Suprapubic skin (tissue), 4 donors: Measurements from ENCODE around the gene SLC36A2. TPM values are rescaled to one million over a fixed set of nuclear protein-coding genes. Genes with fewer than 3 reads are reported as not detected.

Experiments used
- DNase-seq, 2 donors: peaks; one replicate each; pipeline ENCODE4 v3.0.0-alpha.2; 2019; ENCODE audit warnings: low spot score in 2 of 2
- H3K27ac ChIP-seq: fragments of 200-600 bp; sonication (generic); one replicate; pipeline ENCODE4 v1.5.1; 2019
- H3K27me3 ChIP-seq: fragments of 200-600 bp; sonication (generic); one replicate; pipeline ENCODE4 v1.5.1; 2019
- H3K36me3 ChIP-seq: fragments of 200-600 bp; sonication (generic); one replicate; pipeline ENCODE4 v1.5.1; 2019
- H3K4me1 ChIP-seq: fragments of 200-600 bp; sonication (generic); one replicate; pipeline ENCODE4 v1.5.1; 2019
- H3K4me3 ChIP-seq: fragments of 200-600 bp; sonication (generic); one replicate; pipeline ENCODE4 v1.5.1; 2019; ENCODE audit warnings: mild to moderate bottlenecking
- H3K9me3 ChIP-seq: fragments of 200-600 bp; sonication (generic); one replicate; pipeline ENCODE4 v1.5.1; 2019
- CTCF ChIP-seq, 2 donors: fragments of 200-600 bp in 1 of 2; fragments of 450-650 bp in 1 of 2; sonication (generic) in 1 of 2; IDR thresholded peaks; one replicate each; pipeline ENCODE4 v1.5.1; 2016 to 2019; ENCODE audit warnings: antibody characterized with exemption in 2 of 2, mild to moderate bottlenecking in 1 of 2, moderate library complexity in 1 of 2
- EP300 ChIP-seq: sonication (generic); formaldehyde crosslinking; IDR thresholded peaks from one replicate; pipeline ENCODE4 v1.6.1; 2017; ENCODE audit warnings: antibody characterized with exemption
- POLR2A ChIP-seq, 2 donors: fragments of 450-650 bp; IDR thresholded peaks; one replicate each; pipeline ENCODE4 v1.6.1; 2017; ENCODE audit warnings: antibody characterized with exemption in 2 of 2, mild to moderate bottlenecking in 2 of 2, moderate library complexity in 2 of 2
- POLR2AphosphoS5 ChIP-seq, 3 donors: sonication (generic); formaldehyde crosslinking; IDR thresholded peaks; one replicate each; pipeline ENCODE4 v1.6.1; 2017; ENCODE audit warnings: antibody characterized with exemption in 3 of 3
- WGBS: methylation state at CpG from one replicate; pipeline ENCODE4 v1.1.5; 2018; 5-methylcytosine and 5-hydroxymethylcytosine counted together
- total RNA-seq, 4 donors: library from RNA; depleted of rRNA; stranded (reverse); fragments of >200 nt; gene quantifications; one replicate each; pipeline ENCODE4 v1.1.0, GENCODE V29; 2016

Gene SLC36A2
- total RNA-seq, 4 donors from 2014 or later: not detected

GRCh38 chr5:151359391-151359790 is 12.0 kb upstream of the SLC36A2 start:
- H3K27me3 ChIP-seq: no peaks in the 10 kb centered on the region
- H3K9me3 ChIP-seq: peaks cover 5% of the 10 kb centered on the region
- H3K27ac ChIP-seq: no peak overlapping the region
- TF ChIP-seq EP300: no peak
- no peak for TF ChIP-seq POLR2A (IDR thresholded peaks at IDR 0.05)
- TF ChIP-seq POLR2AphosphoS5 (IDR thresholded peaks at IDR 0.05): no peak
- no peak for TF ChIP-seq CTCF (IDR thresholded peaks at IDR 0.05)
- H3K4me3 ChIP-seq: no peak overlapping the region
- WGBS: 58% methylated on average over 2 of the region's 2 CpGs
- DNase-seq: no peak
- H3K4me1 ChIP-seq: no peaks in the 10 kb centered on the region
- no peaks in the 10 kb centered on the region for H3K36me3 ChIP-seq

DNA sequence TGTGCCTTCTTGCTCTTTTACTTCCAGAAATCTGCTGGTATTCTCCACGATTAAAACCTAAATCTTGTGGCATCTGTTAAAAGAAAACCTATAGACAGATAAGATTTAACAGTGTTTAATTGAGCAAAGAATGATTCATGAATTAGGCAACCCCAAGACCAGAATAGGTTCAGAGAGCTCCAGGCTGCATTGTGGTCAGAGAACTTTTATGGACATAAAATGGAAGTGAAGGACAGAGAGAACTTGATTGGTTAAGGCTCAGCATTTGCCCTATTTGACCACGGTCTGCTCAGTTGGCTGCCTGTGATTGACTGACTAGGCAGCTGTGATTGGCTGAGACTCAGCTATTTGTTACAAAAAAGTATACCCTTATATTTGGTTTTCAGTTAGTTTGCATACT is 10.4 kb upstream of the SLC36A2 start:
- no peaks in the 10 kb centered on the region for H3K36me3 ChIP-seq
- no peak for DNase-seq
- H3K27ac ChIP-seq: no peak overlapping the region
- no peak overlapping the region for H3K4me3 ChIP-seq
- H3K4me1 ChIP-seq: no peaks in the 10 kb centered on the region
- peaks cover 5% of the 10 kb centered on the region for H3K9me3 ChIP-seq
- 57% methylated on average over 2 of the region's 2 CpGs for WGBS
- TF ChIP-seq EP300 (no peak), POLR2AphosphoS5 (IDR thresholded peaks at IDR 0.05) (no peak), POLR2A (IDR thresholded peaks at IDR 0.05) (no peak), CTCF (IDR thresholded peaks at IDR 0.05) (no peak)
- no peaks in the 10 kb centered on the region for H3K27me3 ChIP-seq

- no peak for TF ChIP-seq CTCF (IDR thresholded peaks at IDR 0.05)
- TF ChIP-seq POLR2AphosphoS5 (IDR thresholded peaks at IDR 0.05): no peak
- no peak for TF ChIP-seq POLR2A (IDR thresholded peaks at IDR 0.05)
- no peak for TF ChIP-seq EP300
- Histone ChIP-seq H3K4me1 (no peaks in the 10 kb centered on the region), H3K36me3 (no peaks in the 10 kb centered on the region), H3K9me3 (no peaks in the 10 kb centered on the region), H3K4me3 (no peak overlapping the region), H3K27me3 (no peaks in the 10 kb centered on the region), H3K27ac (no peak overlapping the region)
- 77% methylated on average over 3 of the region's 3 CpGs for WGBS
- no peak for DNase-seq
Measured at GRCh38 chr5:151357097-151357496, 9.7 kb upstream of the SLC36A2 start.

DNA sequence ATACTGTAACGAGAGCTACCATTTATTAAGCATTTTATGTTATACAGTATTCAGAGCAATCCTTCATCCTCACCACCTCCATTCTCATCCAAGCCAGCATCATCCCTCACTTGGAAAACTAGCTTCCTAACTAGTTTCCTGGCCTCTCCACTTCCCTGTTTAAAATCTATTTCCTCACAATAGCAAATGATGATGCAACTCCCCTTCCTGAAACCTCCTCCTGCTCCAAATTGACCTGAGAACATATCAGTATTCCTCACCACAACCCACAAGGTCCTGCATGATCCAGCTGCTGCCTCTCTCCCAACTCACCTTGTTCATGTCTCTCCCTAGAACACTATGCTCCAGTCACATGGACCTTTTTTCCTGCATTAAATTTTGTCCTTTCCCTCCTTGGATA is 4.3 kb upstream of the SLC36A2 start:
- Histone ChIP-seq H3K4me3 (no peak overlapping the region), H3K36me3 (no peaks in the 10 kb centered on the region), H3K4me1 (peaks cover 5% of the 10 kb centered on the region), H3K27ac (no peak overlapping the region), H3K9me3 (no peaks in the 10 kb centered on the region), H3K27me3 (no peaks in the 10 kb centered on the region)
- WGBS: 87% methylated on average over 1 of the region's 1 CpG
- no peak for DNase-seq
- TF ChIP-seq CTCF (IDR thresholded peaks at IDR 0.05) (no peak), POLR2A (IDR thresholded peaks at IDR 0.05) (no peak), EP300 (no peak), POLR2AphosphoS5 (IDR thresholded peaks at IDR 0.05) (no peak)

DNA sequence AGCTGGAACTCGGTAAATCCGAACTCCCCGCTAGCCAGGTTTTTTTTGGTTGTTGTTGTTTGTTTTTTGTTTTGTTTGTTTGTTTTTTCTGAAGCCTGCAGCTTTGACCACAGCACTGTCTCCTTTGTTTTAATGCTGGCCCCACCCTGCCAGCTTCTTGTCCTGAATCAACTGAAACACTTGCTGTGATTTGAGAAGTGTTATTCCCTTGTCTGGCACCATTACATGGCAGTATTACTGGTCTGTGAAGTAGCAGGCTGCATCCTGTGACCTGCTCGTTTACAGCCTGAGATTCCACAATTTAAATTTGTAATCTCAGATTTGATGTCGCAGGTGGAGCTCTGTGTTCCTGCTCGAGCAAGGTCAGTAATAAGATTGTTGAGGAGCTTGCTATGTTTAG is 1.4 kb upstream of the SLC36A2 start:
- TF ChIP-seq EP300 (no peak), POLR2A (IDR thresholded peaks at IDR 0.05) (no peak), POLR2AphosphoS5 (IDR thresholded peaks at IDR 0.05) (no peak), CTCF (IDR thresholded peaks at IDR 0.05) (no peak)
- H3K4me1 ChIP-seq: peaks cover 5% of the 10 kb centered on the region
- peaks cover 11% of the 10 kb centered on the region for H3K27me3 ChIP-seq
- no peaks in the 10 kb centered on the region for H3K36me3 ChIP-seq
- no peak for DNase-seq
- no peak overlapping the region for H3K27ac ChIP-seq
- H3K4me3 ChIP-seq: no peak overlapping the region
- H3K9me3 ChIP-seq: no peaks in the 10 kb centered on the region
- 64% methylated on average over 6 of the region's 6 CpGs for WGBS
